ENCODE results near the gene MOB3C.
"Not testable (repeated sequence)": the region's sequence is repeated elsewhere in the genome, so short reads cannot be mapped to it uniquely, and the experiment has no call there.

MOB3C gene

GRCh38 chr1:46616277-46617107, at the start of gene MOB3C:
Gene MOB3C (minus strand): TSS chr1:46616811. CDS start chr1:46613321, 3,490 bp downstream.
- H3K4me3 ChIP-seq (replicated peaks in 1 of 2; ENCODE audit: low read depth in 2 of 2, low read length in 2 of 2): peak within 1 kb of the TSS; percentile 84 to 91
- no peak for TF ChIP-seq CTCF (IDR thresholded peaks at IDR 0.05; ENCODE audit: low read depth, low read length)
- DNase-seq (ENCODE audit: low read depth in 2 of 2): peak; percentile 72 to 88

- no peak overlapping the region for H3K4me3 ChIP-seq (replicated peaks in 1 of 2; ENCODE audit: low read depth in 2 of 2, low read length in 2 of 2)
These were observed 49.4 kb upstream of the MOB3C start for GRCh38 chr1:46665983-46666382.

GRCh38 chr1:46662919-46663318, 46.3 kb upstream of the MOB3C start:
- DNase-seq (ENCODE audit: low read depth in 2 of 2); H3K4me3 ChIP-seq (replicated peaks in 1 of 2; ENCODE audit: low read depth in 2 of 2, low read length in 2 of 2): not testable (repeated sequence)

More at GRCh38 chr1:46665983-46666382, 49.4 kb upstream of the MOB3C start:
- TF ChIP-seq CTCF (IDR thresholded peaks at IDR 0.05; ENCODE audit: low read depth, low read length): no peak
- DNase-seq (ENCODE audit: low read depth in 2 of 2): no peak

GRCh38 chr1:46660116-46660515, 43.5 kb upstream of the MOB3C start:
- H3K4me3 ChIP-seq (replicated peaks in 1 of 2; ENCODE audit: low read depth in 2 of 2, low read length in 2 of 2); DNase-seq (ENCODE audit: low read depth in 2 of 2): not testable (repeated sequence)

GRCh38 chr1:46659307-46659870, 42.8 kb upstream of the MOB3C start:
- no peak overlapping the region for H3K4me3 ChIP-seq (replicated peaks in 1 of 2; ENCODE audit: low read depth in 2 of 2, low read length in 2 of 2)
- DNase-seq (ENCODE audit: low read depth in 2 of 2): no peak
- no peak for TF ChIP-seq CTCF (IDR thresholded peaks at IDR 0.05; ENCODE audit: low read depth, low read length)

GRCh38 chr1:46657775-46658174, 41.2 kb upstream of the MOB3C start:
- DNase-seq (ENCODE audit: low read depth in 2 of 2): no peak
- no peak for TF ChIP-seq CTCF (IDR thresholded peaks at IDR 0.05; ENCODE audit: low read depth, low read length)
- no peak overlapping the region for H3K4me3 ChIP-seq (replicated peaks in 1 of 2; ENCODE audit: low read depth in 2 of 2, low read length in 2 of 2)

GRCh38 chr1:46656643-46657042, 40.0 kb upstream of the MOB3C start:
- no peak overlapping the region for H3K4me3 ChIP-seq (replicated peaks in 1 of 2; ENCODE audit: low read depth in 2 of 2, low read length in 2 of 2)
- no peak for DNase-seq (ENCODE audit: low read depth in 2 of 2)
- TF ChIP-seq CTCF (IDR thresholded peaks at IDR 0.05; ENCODE audit: low read depth, low read length): no peak

Measured in cardiac fibroblast (primary cell).